ENCODE measurements around the gene TRPT1. TPM values are rescaled to one million over a fixed set of nuclear protein-coding genes. Genes with fewer than 3 reads are reported as not detected.

Gene TRPT1
- total RNA-seq, 1 donor from 2014 or later, result 29.4 TPM

DNA sequence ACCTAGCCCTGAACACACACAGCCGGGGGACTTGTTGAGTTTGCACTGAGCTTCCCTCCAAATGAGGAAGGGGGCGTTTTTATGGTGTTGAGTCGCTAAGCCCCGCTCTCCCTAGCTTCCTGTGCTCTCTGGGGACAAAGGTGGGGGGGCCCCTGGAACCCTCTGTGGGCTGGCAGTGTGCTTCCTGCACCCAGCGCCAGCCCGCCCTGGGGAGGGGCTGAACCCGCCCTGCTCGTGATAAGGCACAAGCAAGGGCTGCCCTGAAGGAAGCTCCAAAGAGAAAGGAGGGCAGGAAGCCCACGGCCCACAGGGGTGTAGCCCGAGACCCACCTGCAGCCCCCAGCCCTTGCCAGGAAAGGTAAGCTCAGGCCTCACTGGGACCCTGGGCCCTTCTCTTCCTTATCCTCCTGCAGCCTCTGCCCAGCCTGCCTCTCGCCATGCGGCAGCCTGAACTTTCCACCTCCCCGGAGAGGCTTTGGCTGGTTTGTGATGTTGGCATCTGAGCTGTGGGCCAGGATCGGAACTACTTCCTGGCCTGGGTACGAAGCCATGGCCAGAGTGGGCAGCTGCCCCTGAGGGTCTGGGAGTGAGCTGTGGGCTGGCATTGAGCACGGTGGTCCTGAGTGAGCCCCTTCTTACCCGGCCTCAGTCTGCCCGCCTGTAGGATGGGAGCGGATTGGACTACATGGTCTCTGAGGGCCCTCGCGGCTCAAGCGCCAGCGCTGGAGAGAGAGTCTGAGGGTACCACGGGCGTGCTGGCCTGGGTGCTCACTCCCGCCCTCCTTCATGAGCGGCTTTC is 19.3 kb downstream of the TRPT1 start, which contains the start of gene FERMT3:
FERMT3 (plus strand) TSS at position 265 of the 799 bp plus-strand sequence. CDS start 644 bp downstream, outside the sequence.
- Histone ChIP-seq H3K4me2 (ENCODE audit: low read length) (peak within 1 kb of the TSS; percentile 75), H3K79me2 (ENCODE audit: insufficient read depth, low read length) (no peaks in the 10 kb centered on the region), H4K20me1 (ENCODE audit: insufficient read depth, low read length) (peaks cover 25% of the 10 kb centered on the region), H3K9ac (ENCODE audit: low read length) (peak within 1 kb of the TSS; percentile 38), H3K4me3 (ENCODE audit: insufficient read depth, low read depth, low read length) (no peak within 1 kb of the TSS), H3K27ac (ENCODE audit: low read depth, low read length) (peak within 1 kb of the TSS; percentile 65), H3K36me3 (ENCODE audit: insufficient read depth, low read length) (peaks cover 27% of the 10 kb centered on the region), H3K4me1 (ENCODE audit: insufficient read depth, low read length) (peaks cover 25% of the 10 kb centered on the region), H3K9me3 (ENCODE audit: insufficient read depth, low read depth, low read length) (no peaks in the 10 kb centered on the region), H3K27me3 (ENCODE audit: insufficient read depth, low read length) (no peaks in the 10 kb centered on the region), H2AFZ (ENCODE audit: low read depth, low read length) (no peak within 1 kb of the TSS)
- H3K4me1 Mint-ChIP-seq (ENCODE audit: low read depth, unreplicated experiment), result peaks cover 21% of the 10 kb centered on the region
- FAIRE-seq (no peak), DNase-seq (ENCODE audit: low read depth) (no peak)
- no peak for TF ChIP-seq EZH2 (IDR thresholded peaks at IDR 0.05; ENCODE audit: insufficient read depth, low read length)
- TF ChIP-seq, protein P1, sequence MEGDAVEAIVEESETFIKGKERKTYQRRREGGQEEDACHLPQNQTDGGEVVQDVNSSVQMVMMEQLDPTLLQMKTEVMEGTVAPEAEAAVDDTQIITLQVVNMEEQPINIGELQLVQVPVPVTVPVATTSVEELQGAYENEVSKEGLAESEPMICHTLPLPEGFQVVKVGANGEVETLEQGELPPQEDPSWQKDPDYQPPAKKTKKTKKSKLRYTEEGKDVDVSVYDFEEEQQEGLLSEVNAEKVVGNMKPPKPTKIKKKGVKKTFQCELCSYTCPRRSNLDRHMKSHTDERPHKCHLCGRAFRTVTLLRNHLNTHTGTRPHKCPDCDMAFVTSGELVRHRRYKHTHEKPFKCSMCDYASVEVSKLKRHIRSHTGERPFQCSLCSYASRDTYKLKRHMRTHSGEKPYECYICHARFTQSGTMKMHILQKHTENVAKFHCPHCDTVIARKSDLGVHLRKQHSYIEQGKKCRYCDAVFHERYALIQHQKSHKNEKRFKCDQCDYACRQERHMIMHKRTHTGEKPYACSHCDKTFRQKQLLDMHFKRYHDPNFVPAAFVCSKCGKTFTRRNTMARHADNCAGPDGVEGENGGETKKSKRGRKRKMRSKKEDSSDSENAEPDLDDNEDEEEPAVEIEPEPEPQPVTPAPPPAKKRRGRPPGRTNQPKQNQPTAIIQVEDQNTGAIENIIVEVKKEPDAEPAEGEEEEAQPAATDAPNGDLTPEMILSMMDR (IDR thresholded peaks at IDR 0.05; ENCODE audit: insufficient read depth, low read depth, low read length), result no peak
- no peaks in the 10 kb centered on the region for H3K27me3 Mint-ChIP-seq (ENCODE audit: low read depth, unreplicated experiment)
- H3K9me3 Mint-ChIP-seq (ENCODE audit: unreplicated experiment), result no peaks in the 10 kb centered on the region
- no peak within 1 kb of the TSS for H3K4me3 Mint-ChIP-seq (ENCODE audit: unreplicated experiment)
- H3K27ac Mint-ChIP-seq (ENCODE audit: unreplicated experiment), result peak within 1 kb of the TSS; percentile 78
- peaks cover 22% of the 10 kb centered on the region for H3K36me3 Mint-ChIP-seq (ENCODE audit: low read depth, unreplicated experiment)

DNA sequence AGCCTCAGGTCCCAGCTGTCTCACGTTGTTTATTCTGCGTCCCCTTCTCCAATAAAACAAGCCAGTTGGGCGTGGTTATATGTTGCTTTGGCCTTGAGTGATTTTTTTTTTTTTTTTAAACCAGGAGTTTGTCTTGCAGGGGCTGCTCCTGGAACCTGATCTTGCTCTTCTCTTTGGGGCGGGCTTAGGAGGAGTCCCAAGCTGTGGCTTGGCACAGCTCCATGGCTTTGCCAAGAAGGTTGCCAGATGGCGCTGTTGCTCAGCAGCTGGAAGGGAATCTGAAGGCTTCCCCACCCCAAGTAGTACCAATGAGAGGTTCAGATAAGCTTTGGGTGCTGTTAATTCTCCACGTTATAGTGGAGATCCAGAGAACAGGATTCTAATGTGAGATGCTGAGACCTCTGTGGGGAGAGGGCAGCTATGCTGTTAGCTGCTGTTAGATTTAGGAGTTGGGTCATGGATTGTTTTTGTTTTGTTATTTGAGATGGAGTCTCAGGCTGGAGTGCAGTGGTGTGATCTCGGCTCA is 21.5 kb downstream of the TRPT1 start:
- H3K27ac Mint-ChIP-seq (ENCODE audit: unreplicated experiment), result peak overlapping the region; percentile 23
- no peak overlapping the region for H3K4me3 ChIP-seq (ENCODE audit: insufficient read depth, low read depth, low read length)
- H3K36me3 Mint-ChIP-seq (ENCODE audit: low read depth, unreplicated experiment), result peaks cover 23% of the 10 kb centered on the region
- no peak overlapping the region for H2AFZ ChIP-seq (ENCODE audit: low read depth, low read length)
- no peaks in the 10 kb centered on the region for H3K79me2 ChIP-seq (ENCODE audit: insufficient read depth, low read length)
- H3K36me3 ChIP-seq (ENCODE audit: insufficient read depth, low read length), result peaks cover 42% of the 10 kb centered on the region
- no peaks in the 10 kb centered on the region for H3K9me3 ChIP-seq (ENCODE audit: insufficient read depth, low read depth, low read length)
- peaks cover 42% of the 10 kb centered on the region for H4K20me1 ChIP-seq (ENCODE audit: insufficient read depth, low read length)
- peaks cover 25% of the 10 kb centered on the region for H3K4me1 ChIP-seq (ENCODE audit: insufficient read depth, low read length)
- H3K27me3 ChIP-seq (ENCODE audit: insufficient read depth, low read length), result no peaks in the 10 kb centered on the region
- H3K27ac ChIP-seq (ENCODE audit: low read depth, low read length), result no peak overlapping the region
- H3K9me3 Mint-ChIP-seq (ENCODE audit: unreplicated experiment), result no peaks in the 10 kb centered on the region
- H3K4me2 ChIP-seq (ENCODE audit: low read length), result peak overlapping the region; percentile 20
- no peak overlapping the region for H3K9ac ChIP-seq (ENCODE audit: low read length)
- H3K27me3 Mint-ChIP-seq (ENCODE audit: low read depth, unreplicated experiment), result no peaks in the 10 kb centered on the region
- peaks cover 24% of the 10 kb centered on the region for H3K4me1 Mint-ChIP-seq (ENCODE audit: low read depth, unreplicated experiment)
- TF ChIP-seq, protein P1 (IDR thresholded peaks at IDR 0.05; ENCODE audit: insufficient read depth, low read depth, low read length), result peak; percentile 84
- no peak for TF ChIP-seq EZH2 (IDR thresholded peaks at IDR 0.05; ENCODE audit: insufficient read depth, low read length)
- DNase-seq (ENCODE audit: low read depth) (peak; percentile 88), FAIRE-seq (peak; percentile 55)
- no peak overlapping the region for H3K4me3 Mint-ChIP-seq (ENCODE audit: unreplicated experiment)

DNA sequence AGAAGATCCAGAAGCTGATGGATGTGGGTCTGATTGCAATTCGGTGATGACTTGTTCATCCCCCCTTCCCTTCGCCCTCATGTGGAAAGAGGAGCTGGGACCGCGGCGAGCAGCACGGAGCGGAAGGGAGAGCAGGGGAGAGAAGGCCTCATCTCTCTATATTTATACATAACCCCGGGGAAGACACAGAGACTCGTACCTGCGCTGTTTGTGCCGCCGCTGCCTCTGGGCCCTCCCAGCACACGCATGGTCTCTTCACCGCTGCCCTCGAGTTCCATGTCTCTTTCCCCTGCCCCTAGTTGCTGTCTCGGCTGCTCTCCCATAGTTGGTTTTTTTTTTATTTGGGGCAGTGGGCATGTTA is 21.9 kb downstream of the TRPT1 start:
- Histone ChIP-seq H4K20me1 (ENCODE audit: insufficient read depth, low read length) (peaks cover 42% of the 10 kb centered on the region), H3K4me2 (ENCODE audit: low read length) (peak overlapping the region; percentile 20), H2AFZ (ENCODE audit: low read depth, low read length) (no peak overlapping the region), H3K4me3 (ENCODE audit: insufficient read depth, low read depth, low read length) (no peak overlapping the region), H3K27me3 (ENCODE audit: insufficient read depth, low read length) (no peaks in the 10 kb centered on the region), H3K9me3 (ENCODE audit: insufficient read depth, low read depth, low read length) (no peaks in the 10 kb centered on the region), H3K4me1 (ENCODE audit: insufficient read depth, low read length) (peaks cover 25% of the 10 kb centered on the region), H3K79me2 (ENCODE audit: insufficient read depth, low read length) (no peaks in the 10 kb centered on the region), H3K27ac (ENCODE audit: low read depth, low read length) (no peak overlapping the region), H3K9ac (ENCODE audit: low read length) (no peak overlapping the region), H3K36me3 (ENCODE audit: insufficient read depth, low read length) (peaks cover 42% of the 10 kb centered on the region)
- no peak for DNase-seq (ENCODE audit: low read depth)
- Mint-ChIP-seq H3K27me3 (ENCODE audit: low read depth, unreplicated experiment) (no peaks in the 10 kb centered on the region), H3K27ac (ENCODE audit: unreplicated experiment) (no peak overlapping the region), H3K4me3 (ENCODE audit: unreplicated experiment) (no peak overlapping the region), H3K4me1 (ENCODE audit: low read depth, unreplicated experiment) (peaks cover 24% of the 10 kb centered on the region), H3K9me3 (ENCODE audit: unreplicated experiment) (no peaks in the 10 kb centered on the region), H3K36me3 (ENCODE audit: low read depth, unreplicated experiment) (peaks cover 23% of the 10 kb centered on the region)
- TF ChIP-seq EZH2 (IDR thresholded peaks at IDR 0.05; ENCODE audit: insufficient read depth, low read length), result no peak
- TF ChIP-seq, protein P1 (IDR thresholded peaks at IDR 0.05; ENCODE audit: insufficient read depth, low read depth, low read length), result no peak
- no peak for FAIRE-seq
